ENCODE measurements around the gene GPR173.

GPR173 gene

GRCh38 chrX:53089224-53089842 is 40.7 kb downstream of the GPR173 start:
- Histone ChIP-seq H3K4me1 (ENCODE audit: insufficient read depth, low read length) (peaks cover 7% of the 10 kb centered on the region), H3K9ac (ENCODE audit: low read depth, low read length) (peak overlapping the region; percentile 85), H3K36me3 (ENCODE audit: insufficient read depth, low read length) (peaks cover 6% of the 10 kb centered on the region; the same call in 1 of the 2 replicates), H3K9me3 (ENCODE audit: control insufficient read depth, insufficient read depth, low read length) (no peaks in the 10 kb centered on the region)

DNA sequence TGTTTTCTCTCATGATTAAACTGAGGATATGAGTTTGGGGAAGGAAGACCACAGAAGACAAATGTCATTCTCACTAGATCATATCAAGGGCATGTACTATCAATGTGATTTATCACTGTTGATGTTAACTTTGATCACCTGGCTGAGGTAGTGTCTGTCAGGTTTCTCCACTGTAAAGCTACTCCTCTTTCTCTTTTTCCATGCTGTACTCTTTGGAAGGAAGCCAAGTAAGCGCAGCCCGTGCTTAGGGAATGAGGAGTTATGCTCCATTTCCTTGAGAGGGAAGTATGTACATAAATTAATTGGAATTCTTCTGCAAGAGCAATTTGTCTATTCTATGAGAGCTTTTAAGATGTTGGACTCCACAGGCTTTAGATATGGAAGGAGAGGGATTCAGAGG is 41.3 kb downstream of the GPR173 start:
- peaks cover 7% of the 10 kb centered on the region for H3K4me1 ChIP-seq (ENCODE audit: insufficient read depth, low read length)
- no peak overlapping the region for H3K9ac ChIP-seq (ENCODE audit: low read depth, low read length)
- H3K36me3 ChIP-seq (ENCODE audit: insufficient read depth, low read length), result peaks cover 5% of the 10 kb centered on the region; the same call in 1 of the 2 replicates
- no peaks in the 10 kb centered on the region for H3K9me3 ChIP-seq (ENCODE audit: control insufficient read depth, insufficient read depth, low read length)

DNA sequence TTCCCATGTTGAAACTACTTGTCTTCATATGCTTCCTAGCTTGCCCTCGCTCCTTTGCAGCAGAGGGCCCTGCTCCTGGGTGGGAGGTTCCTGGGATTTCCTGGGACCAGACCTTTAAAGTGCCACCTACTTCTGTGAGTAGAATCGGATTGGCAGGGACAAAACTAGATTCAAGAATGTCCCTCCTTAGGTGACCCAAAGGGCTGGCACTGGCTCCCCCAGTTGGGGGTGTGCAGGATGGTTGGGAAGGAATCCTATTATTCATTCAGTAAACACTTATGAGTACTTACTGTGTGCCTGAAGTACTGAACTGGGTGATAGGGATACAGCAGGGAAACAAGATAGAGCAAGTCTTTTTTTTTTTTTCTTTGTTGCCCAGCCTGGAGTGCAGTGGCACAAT is 42.8 kb downstream of the GPR173 start:
- H3K4me1 ChIP-seq (ENCODE audit: insufficient read depth, low read length), result peaks cover 7% of the 10 kb centered on the region
- H3K36me3 ChIP-seq (ENCODE audit: insufficient read depth, low read length), result no peaks in the 10 kb centered on the region
- H3K9me3 ChIP-seq (ENCODE audit: control insufficient read depth, insufficient read depth, low read length), result no peaks in the 10 kb centered on the region

GRCh38 chrX:53093177-53093655 is 44.6 kb downstream of the GPR173 start:
- no peaks in the 10 kb centered on the region for H3K36me3 ChIP-seq (ENCODE audit: insufficient read depth, low read length)
- no peaks in the 10 kb centered on the region; the same call in 1 of the 2 replicates for H3K4me1 ChIP-seq (ENCODE audit: insufficient read depth, low read length)
- H3K9me3 ChIP-seq (ENCODE audit: control insufficient read depth, insufficient read depth, low read length), result no peaks in the 10 kb centered on the region
- peak overlapping the region; percentile 80 for H3K9ac ChIP-seq (ENCODE audit: low read depth, low read length)

More for the DNA sequence above, 42.8 kb downstream of the GPR173 start:
- no peak overlapping the region for H3K9ac ChIP-seq (ENCODE audit: low read depth, low read length)

DNA sequence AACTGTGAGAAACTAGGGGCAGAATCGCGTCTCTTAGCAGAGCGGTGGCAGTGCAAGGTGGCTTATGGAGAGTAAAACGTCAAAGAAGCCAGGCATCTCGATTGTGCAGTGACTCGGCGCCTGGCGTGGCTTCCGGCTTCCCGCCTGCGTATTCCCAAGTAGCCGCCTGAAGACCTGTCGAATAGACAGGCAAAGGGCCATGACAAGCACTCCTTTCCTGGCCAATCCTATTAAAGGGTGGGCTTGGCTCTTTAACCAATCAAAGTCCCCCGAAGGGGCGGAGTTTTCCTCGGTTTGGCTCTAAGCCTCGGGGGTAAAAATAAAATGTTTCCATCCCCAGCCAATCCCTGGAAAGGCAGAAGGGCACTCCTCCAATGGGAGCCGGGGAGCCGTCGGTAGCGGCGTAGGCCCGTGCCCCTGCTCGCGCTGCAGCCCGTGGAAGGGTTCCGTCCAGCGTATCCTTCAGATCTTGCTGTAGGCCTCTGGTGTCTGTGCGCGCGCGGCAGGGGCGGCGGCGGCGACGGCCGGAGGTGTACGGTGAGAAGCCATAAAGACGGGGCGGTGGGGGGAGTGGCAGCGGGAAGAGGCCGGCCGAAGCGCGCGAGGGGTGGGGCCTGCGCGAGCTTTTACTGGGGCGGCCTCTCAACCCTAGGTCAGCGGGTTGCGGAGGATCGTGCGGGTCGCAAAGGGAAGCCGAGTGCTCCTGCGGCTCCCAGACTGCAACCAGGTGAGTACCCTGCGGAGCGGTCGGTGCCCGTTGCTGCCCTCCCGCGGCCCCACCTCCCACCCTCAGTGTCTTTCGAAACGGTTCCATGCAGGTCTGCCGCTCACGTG is 45.4 kb downstream of the GPR173 start, which contains the start of gene KANTR:
Gene KANTR (plus strand): TSS at position 395 of the 834 bp plus-strand sequence. CDS start 30,131 bp downstream, outside the sequence.
- Histone ChIP-seq H3K4me1 (ENCODE audit: insufficient read depth, low read length) (no peaks in the 10 kb centered on the region; the same call in 1 of the 2 replicates), H3K9me3 (ENCODE audit: control insufficient read depth, insufficient read depth, low read length) (no peaks in the 10 kb centered on the region), H3K36me3 (ENCODE audit: insufficient read depth, low read length) (no peaks in the 10 kb centered on the region), H3K9ac (ENCODE audit: low read depth, low read length) (peak within 1 kb of the TSS; percentile 80)

- no peaks in the 10 kb centered on the region for H3K36me3 ChIP-seq (ENCODE audit: insufficient read depth, low read length)
- H3K9ac ChIP-seq (ENCODE audit: low read depth, low read length), result peak overlapping the region; percentile 80
Measured at GRCh38 chrX:53094582-53094905, 46.0 kb downstream of the GPR173 start.

GRCh38 chrX:53095796-53096195 is 47.2 kb downstream of the GPR173 start:
- Histone ChIP-seq H3K9me3 (ENCODE audit: control insufficient read depth, insufficient read depth, low read length) (no peaks in the 10 kb centered on the region), H3K4me1 (ENCODE audit: insufficient read depth, low read length) (no peaks in the 10 kb centered on the region; the same call in 1 of the 2 replicates), H3K36me3 (ENCODE audit: insufficient read depth, low read length) (no peaks in the 10 kb centered on the region), H3K9ac (ENCODE audit: low read depth, low read length) (no peak overlapping the region)

More at GRCh38 chrX:53094582-53094905, 46.0 kb downstream of the GPR173 start:
- Histone ChIP-seq H3K4me1 (ENCODE audit: insufficient read depth, low read length) (no peaks in the 10 kb centered on the region; the same call in 1 of the 2 replicates), H3K9me3 (ENCODE audit: control insufficient read depth, insufficient read depth, low read length) (no peaks in the 10 kb centered on the region)

GRCh38 chrX:53114864-53115549 is 66.4 kb downstream of the GPR173 start:
- Histone ChIP-seq H3K36me3 (ENCODE audit: insufficient read depth, low read length) (no peaks in the 10 kb centered on the region), H3K4me1 (ENCODE audit: insufficient read depth, low read length) (no peaks in the 10 kb centered on the region), H3K9me3 (ENCODE audit: control insufficient read depth, insufficient read depth, low read length) (no peaks in the 10 kb centered on the region), H3K9ac (ENCODE audit: low read depth, low read length) (no peak overlapping the region)

GRCh38 chrX:53115550-53115874 is 66.9 kb downstream of the GPR173 start:
- Histone ChIP-seq H3K9ac (ENCODE audit: low read depth, low read length) (no peak overlapping the region), H3K9me3 (ENCODE audit: control insufficient read depth, insufficient read depth, low read length) (no peaks in the 10 kb centered on the region), H3K4me1 (ENCODE audit: insufficient read depth, low read length) (no peaks in the 10 kb centered on the region), H3K36me3 (ENCODE audit: insufficient read depth, low read length) (no peaks in the 10 kb centered on the region)

GRCh38 chrX:53116101-53116500 is 67.5 kb downstream of the GPR173 start:
- H3K36me3 ChIP-seq (ENCODE audit: insufficient read depth, low read length), result no peaks in the 10 kb centered on the region
- no peaks in the 10 kb centered on the region for H3K9me3 ChIP-seq (ENCODE audit: control insufficient read depth, insufficient read depth, low read length)
- H3K4me1 ChIP-seq (ENCODE audit: insufficient read depth, low read length), result no peaks in the 10 kb centered on the region
- no peak overlapping the region for H3K9ac ChIP-seq (ENCODE audit: low read depth, low read length)

DNA sequence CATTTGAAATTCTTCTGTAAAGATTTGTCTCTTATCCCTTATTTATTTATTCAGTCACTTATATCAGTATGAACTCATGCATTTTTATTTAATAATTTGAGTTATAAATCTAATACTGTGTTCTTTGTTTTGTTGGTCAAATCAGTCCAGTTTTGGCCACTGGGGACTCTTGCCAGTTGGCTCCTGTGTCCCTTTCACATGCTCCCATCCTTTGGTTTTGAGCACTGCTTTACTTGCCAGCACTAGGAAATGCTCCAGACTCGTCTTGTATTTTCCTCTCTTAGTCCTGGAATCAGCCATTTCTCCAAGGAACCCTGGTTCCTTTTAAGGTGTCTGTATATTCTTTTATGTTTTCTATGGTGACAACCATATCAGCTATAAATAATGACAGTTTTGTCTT is 73.4 kb downstream of the GPR173 start:
- Histone ChIP-seq H3K4me1 (ENCODE audit: insufficient read depth, low read length) (no peaks in the 10 kb centered on the region), H3K9ac (ENCODE audit: low read depth, low read length) (no peak overlapping the region), H3K9me3 (ENCODE audit: control insufficient read depth, insufficient read depth, low read length) (no peaks in the 10 kb centered on the region; the same call in 1 of the 2 replicates), H3K36me3 (ENCODE audit: insufficient read depth, low read length) (no peaks in the 10 kb centered on the region)

DNA sequence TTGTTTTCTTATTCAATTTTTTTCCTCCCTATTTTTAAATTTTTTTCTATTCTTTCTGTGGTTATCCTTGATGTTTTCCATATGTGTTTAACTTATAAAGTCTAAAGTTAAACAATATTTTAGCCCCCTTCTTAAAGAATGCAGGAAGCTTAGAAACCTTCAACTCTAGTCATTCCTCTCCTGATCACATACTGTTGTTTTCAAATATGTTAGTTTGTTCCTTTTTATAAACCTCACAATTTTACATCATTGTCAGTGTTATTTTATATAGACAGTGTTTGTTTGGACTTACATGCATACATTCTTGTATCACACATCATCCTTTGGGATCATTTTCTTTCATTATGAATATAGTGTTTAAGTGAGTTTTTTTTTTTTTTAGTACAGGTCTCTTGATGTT is 76.9 kb downstream of the GPR173 start:
- Histone ChIP-seq H3K36me3 (ENCODE audit: insufficient read depth, low read length) (no peaks in the 10 kb centered on the region), H3K9me3 (ENCODE audit: control insufficient read depth, insufficient read depth, low read length) (no peaks in the 10 kb centered on the region; the same call in 1 of the 2 replicates), H3K9ac (ENCODE audit: low read depth, low read length) (no peak overlapping the region), H3K4me1 (ENCODE audit: insufficient read depth, low read length) (no peaks in the 10 kb centered on the region)

GRCh38 chrX:53126377-53126776 is 77.8 kb downstream of the GPR173 start:
- no peaks in the 10 kb centered on the region for H3K36me3 ChIP-seq (ENCODE audit: insufficient read depth, low read length)
- no peak overlapping the region for H3K9ac ChIP-seq (ENCODE audit: low read depth, low read length)
- no peaks in the 10 kb centered on the region for H3K4me1 ChIP-seq (ENCODE audit: insufficient read depth, low read length)
- H3K9me3 ChIP-seq (ENCODE audit: control insufficient read depth, insufficient read depth, low read length), result no peaks in the 10 kb centered on the region; the same call in 1 of the 2 replicates

DNA sequence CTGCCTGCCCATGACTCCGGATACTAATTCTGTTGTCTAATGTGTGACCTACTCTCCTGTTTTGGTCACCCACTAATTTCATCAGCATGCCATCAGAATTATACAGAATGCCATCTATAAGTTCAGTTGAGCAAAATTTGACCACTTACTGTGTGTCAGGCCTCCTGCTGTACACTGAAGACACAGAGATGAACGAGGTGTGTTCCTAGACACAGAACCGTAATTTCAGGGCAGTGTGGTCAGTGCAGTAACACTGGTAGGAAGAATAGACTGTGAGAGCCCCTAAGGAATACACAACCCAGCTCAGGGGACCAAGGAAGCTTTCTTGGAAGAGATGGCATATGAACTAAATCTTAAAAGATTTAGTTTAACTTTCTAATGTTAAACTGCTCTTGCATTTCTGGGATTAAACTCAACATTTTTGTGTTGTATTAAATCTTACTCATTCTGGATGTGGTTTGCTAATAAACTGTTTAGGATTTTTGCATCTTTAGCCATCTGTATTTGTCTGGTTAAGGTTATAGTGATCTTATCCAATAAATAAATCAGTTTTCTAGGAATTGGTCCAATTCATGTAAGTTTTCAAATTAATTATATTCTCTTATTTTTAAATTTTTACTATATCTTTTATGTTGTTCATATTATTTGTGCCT is 79.6 kb downstream of the GPR173 start:
- Histone ChIP-seq H3K4me1 (ENCODE audit: insufficient read depth, low read length) (no peaks in the 10 kb centered on the region), H3K9me3 (ENCODE audit: control insufficient read depth, insufficient read depth, low read length) (no peaks in the 10 kb centered on the region; the same call in 1 of the 2 replicates), H3K36me3 (ENCODE audit: insufficient read depth, low read length) (no peaks in the 10 kb centered on the region), H3K9ac (ENCODE audit: low read depth, low read length) (no peak overlapping the region)
